HFFc6 (cell line): ENCODE measurements around the gene MCOLN2. TPM values are rescaled to one million over a fixed set of nuclear protein-coding genes. Genes with fewer than 3 reads are reported as not detected.
"Not testable (repeated sequence)": the region's sequence is repeated elsewhere in the genome, so short reads cannot be mapped to it uniquely, and the experiment has no call there.

Experiments
- DNase-seq: peaks from one replicate; pipeline ENCODE4 v3.0.0-alpha.2; 2018
- H3K27ac Mint-ChIP-seq: 2 replicates; pipeline ENCODE4 v1.8.0; 2020; ENCODE audit warnings: mild to moderate bottlenecking, mixed read lengths
- H3K27me3 Mint-ChIP-seq: 2 replicates; pipeline ENCODE4 v1.8.0; 2021; ENCODE audit warnings: mild to moderate bottlenecking, moderate library complexity, mixed read lengths; ENCODE audit not compliant: insufficient read depth
- H3K36me3 Mint-ChIP-seq: 2 replicates; pipeline ENCODE4 v1.8.0; 2021; ENCODE audit warnings: low read depth, mixed read lengths
- H3K4me1 Mint-ChIP-seq: 2 replicates; pipeline ENCODE4 v1.8.0; 2020; ENCODE audit warnings: low read depth, mixed read lengths
- H3K4me3 Mint-ChIP-seq: 2 replicates; pipeline ENCODE4 v1.8.0; 2020; ENCODE audit warnings: mild to moderate bottlenecking, moderate library complexity, mixed read lengths
- H3K9me3 Mint-ChIP-seq: 2 replicates; pipeline ENCODE4 v1.8.0; 2020; ENCODE audit warnings: mild to moderate bottlenecking, mixed read lengths
- CTCF ChIP-seq: fragments of 200-600 bp; sonication (generic); IDR thresholded peaks from 2 replicates; pipeline ENCODE4 v1.5.0; 2021; ENCODE audit warnings: antibody characterized with exemption, mild to moderate bottlenecking
- total RNA-seq, 6 experiments: library from RNA; stranded (reverse); fragmentation: NEBNext Ultra II Directional; extraction: Animal tissue kit (Norgen Biotek cat#: 25700); gene quantifications; 2 replicates in 1 of 6; 3 replicates in 5 of 6; pipeline ENCODE4 v1.2.3, GENCODE V29; 2021

Gene MCOLN2
- total RNA-seq, 6 experiments from 2014 or later = 1.3 to 4.1 (median 2.5) TPM

GRCh38 chr1:84919461-84919970 lies 77.4 kb downstream of the MCOLN2 start:
- Mint-ChIP-seq H3K4me1 (no peaks in the 10 kb centered on the region), H3K9me3 (no peaks in the 10 kb centered on the region), H3K27me3 (peaks cover 15% of the 10 kb centered on the region), H3K4me3 (no peak overlapping the region), H3K27ac (no peak overlapping the region), H3K36me3 (no peaks in the 10 kb centered on the region)
- no peak for TF ChIP-seq CTCF
- no peak for DNase-seq

- Mint-ChIP-seq H3K27me3 (peaks cover 15% of the 10 kb centered on the region), H3K4me3 (no peak overlapping the region), H3K9me3 (no peaks in the 10 kb centered on the region), H3K27ac (no peak overlapping the region), H3K4me1 (no peaks in the 10 kb centered on the region), H3K36me3 (no peaks in the 10 kb centered on the region)
- TF ChIP-seq CTCF = no peak
- no peak for DNase-seq
Measured at GRCh38 chr1:84918726-84919336, 78.1 kb downstream of the MCOLN2 start.

GRCh38 chr1:84916897-84917296 lies 80.0 kb downstream of the MCOLN2 start:
- H3K4me3 Mint-ChIP-seq = no peak overlapping the region
- H3K27ac Mint-ChIP-seq = no peak overlapping the region
- DNase-seq = no peak
- no peaks in the 10 kb centered on the region for H3K36me3 Mint-ChIP-seq
- H3K9me3 Mint-ChIP-seq = no peaks in the 10 kb centered on the region
- H3K4me1 Mint-ChIP-seq = no peaks in the 10 kb centered on the region
- TF ChIP-seq CTCF = no peak
- H3K27me3 Mint-ChIP-seq = peaks cover 15% of the 10 kb centered on the region

GRCh38 chr1:84913555-84913892 lies 83.4 kb downstream of the MCOLN2 start:
- Mint-ChIP-seq H3K27me3 (peaks cover 17% of the 10 kb centered on the region), H3K4me1 (no peaks in the 10 kb centered on the region), H3K4me3 (no peak overlapping the region), H3K36me3 (no peaks in the 10 kb centered on the region), H3K9me3 (no peaks in the 10 kb centered on the region), H3K27ac (no peak overlapping the region)
- DNase-seq = no peak
- no peak for TF ChIP-seq CTCF

- Mint-ChIP-seq H3K9me3 (no peaks in the 10 kb centered on the region), H3K27ac (no peak overlapping the region), H3K36me3 (no peaks in the 10 kb centered on the region), H3K4me3 (no peak overlapping the region), H3K4me1 (peaks cover under 1% of the 10 kb centered on the region), H3K27me3 (peaks cover 13% of the 10 kb centered on the region)
- DNase-seq = no peak
- TF ChIP-seq CTCF = no peak
Measured at GRCh38 chr1:84912726-84913554, 84.0 kb downstream of the MCOLN2 start.

- H3K9me3 Mint-ChIP-seq, DNase-seq, H3K4me3 Mint-ChIP-seq, H3K27ac Mint-ChIP-seq, H3K36me3 Mint-ChIP-seq: not testable (repeated sequence)
- H3K27me3 Mint-ChIP-seq = peaks cover 12% of the 10 kb centered on the region
- H3K4me1 Mint-ChIP-seq = peaks cover 10% of the 10 kb centered on the region
Measured at GRCh38 chr1:84908746-84909464, 88.0 kb downstream of the MCOLN2 start.
